ENCODE data around the gene MAGEA3.
"Not testable (repeated sequence)": the region's sequence is repeated elsewhere in the genome, so short reads cannot be mapped to it uniquely, and the experiment has no call there.

DNA sequence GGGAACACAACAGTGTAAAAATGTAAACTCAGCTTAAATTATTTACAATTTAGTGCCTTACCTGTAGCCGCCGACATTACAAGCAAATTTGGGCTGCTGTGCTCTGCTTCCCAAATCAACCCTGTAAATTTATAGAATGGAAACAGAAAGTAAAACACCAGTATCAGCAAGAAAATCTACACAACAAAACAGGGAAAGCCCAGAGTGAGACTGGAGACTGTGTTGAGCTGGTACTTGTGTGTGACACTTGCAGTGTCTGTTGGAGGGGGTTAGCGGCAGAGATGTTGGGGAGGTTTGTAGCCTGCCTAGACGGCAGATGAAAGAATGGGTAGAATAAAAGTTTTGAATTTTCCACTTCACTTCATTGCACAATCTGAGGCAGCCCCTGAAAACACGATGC lies 14.6 kb downstream of the MAGEA3 start:
- not testable (repeated sequence) for TF ChIP-seq EZH2 (IDR thresholded peaks at IDR 0.05; ENCODE audit: borderline replicate concordance, low read length)
- TF ChIP-seq, protein P1, sequence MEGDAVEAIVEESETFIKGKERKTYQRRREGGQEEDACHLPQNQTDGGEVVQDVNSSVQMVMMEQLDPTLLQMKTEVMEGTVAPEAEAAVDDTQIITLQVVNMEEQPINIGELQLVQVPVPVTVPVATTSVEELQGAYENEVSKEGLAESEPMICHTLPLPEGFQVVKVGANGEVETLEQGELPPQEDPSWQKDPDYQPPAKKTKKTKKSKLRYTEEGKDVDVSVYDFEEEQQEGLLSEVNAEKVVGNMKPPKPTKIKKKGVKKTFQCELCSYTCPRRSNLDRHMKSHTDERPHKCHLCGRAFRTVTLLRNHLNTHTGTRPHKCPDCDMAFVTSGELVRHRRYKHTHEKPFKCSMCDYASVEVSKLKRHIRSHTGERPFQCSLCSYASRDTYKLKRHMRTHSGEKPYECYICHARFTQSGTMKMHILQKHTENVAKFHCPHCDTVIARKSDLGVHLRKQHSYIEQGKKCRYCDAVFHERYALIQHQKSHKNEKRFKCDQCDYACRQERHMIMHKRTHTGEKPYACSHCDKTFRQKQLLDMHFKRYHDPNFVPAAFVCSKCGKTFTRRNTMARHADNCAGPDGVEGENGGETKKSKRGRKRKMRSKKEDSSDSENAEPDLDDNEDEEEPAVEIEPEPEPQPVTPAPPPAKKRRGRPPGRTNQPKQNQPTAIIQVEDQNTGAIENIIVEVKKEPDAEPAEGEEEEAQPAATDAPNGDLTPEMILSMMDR (conservative IDR thresholded peaks at IDR 0.05 in 1 of 2, IDR thresholded peaks at IDR 0.05 in 1 of 2; ENCODE audit: extremely low read depth in 1 of 2, insufficient read depth in 1 of 2, low read depth in 1 of 2, low read length in 2 of 2): not testable (repeated sequence)
